ENCODE measurements around the gene ARHGEF4. TPM values are rescaled to one million over a fixed set of nuclear protein-coding genes. Genes with fewer than 3 reads are reported as not detected.

The ARHGEF4 gene
- total RNA-seq, 4 donors from 2014 or later = 23.7 to 51.5 (median 37.1) TPM

DNA sequence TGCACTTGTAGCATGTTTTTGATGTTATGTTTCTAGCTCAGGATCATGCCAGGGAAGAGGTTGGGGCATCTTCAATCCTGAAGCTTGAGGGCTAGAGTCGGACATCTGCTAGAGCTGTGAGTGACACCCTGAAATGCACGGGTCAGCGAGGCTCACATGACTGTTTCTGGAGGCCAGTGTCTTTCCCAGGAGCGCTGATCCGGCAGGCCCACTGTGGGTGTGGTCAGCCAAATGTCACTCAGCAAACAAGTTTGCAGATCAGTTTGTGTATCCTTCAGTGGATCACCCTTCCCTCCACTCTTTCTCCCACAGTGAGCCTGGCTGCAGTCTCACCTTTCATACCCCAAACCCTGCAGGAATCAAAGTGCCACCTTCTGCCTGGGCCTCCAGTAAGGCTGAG lies 23.0 kb upstream of the ARHGEF4 start:
- no peak overlapping the region for H3K4me3 ChIP-seq
- H3K36me3 ChIP-seq = no peaks in the 10 kb centered on the region
- TF ChIP-seq, protein P1, sequence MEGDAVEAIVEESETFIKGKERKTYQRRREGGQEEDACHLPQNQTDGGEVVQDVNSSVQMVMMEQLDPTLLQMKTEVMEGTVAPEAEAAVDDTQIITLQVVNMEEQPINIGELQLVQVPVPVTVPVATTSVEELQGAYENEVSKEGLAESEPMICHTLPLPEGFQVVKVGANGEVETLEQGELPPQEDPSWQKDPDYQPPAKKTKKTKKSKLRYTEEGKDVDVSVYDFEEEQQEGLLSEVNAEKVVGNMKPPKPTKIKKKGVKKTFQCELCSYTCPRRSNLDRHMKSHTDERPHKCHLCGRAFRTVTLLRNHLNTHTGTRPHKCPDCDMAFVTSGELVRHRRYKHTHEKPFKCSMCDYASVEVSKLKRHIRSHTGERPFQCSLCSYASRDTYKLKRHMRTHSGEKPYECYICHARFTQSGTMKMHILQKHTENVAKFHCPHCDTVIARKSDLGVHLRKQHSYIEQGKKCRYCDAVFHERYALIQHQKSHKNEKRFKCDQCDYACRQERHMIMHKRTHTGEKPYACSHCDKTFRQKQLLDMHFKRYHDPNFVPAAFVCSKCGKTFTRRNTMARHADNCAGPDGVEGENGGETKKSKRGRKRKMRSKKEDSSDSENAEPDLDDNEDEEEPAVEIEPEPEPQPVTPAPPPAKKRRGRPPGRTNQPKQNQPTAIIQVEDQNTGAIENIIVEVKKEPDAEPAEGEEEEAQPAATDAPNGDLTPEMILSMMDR (IDR thresholded peaks at IDR 0.05) = no peak
- TF ChIP-seq POLR2AphosphoS5 (IDR thresholded peaks at IDR 0.05) (no peak), EP300 (IDR thresholded peaks at IDR 0.05) (no peak), POLR2A (IDR thresholded peaks at IDR 0.05; ENCODE audit: low read depth) (no peak)
- WGBS = 67% methylated on average over 5 of the region's 5 CpGs
- H3K9me3 ChIP-seq = no peaks in the 10 kb centered on the region
- H3K4me1 ChIP-seq = no peaks in the 10 kb centered on the region
- intact Hi-C loops (cut with DNase I) = no loop called here
- DNase-seq (ENCODE audit: extremely low spot score) = no peak
- no peak overlapping the region for H3K27ac ChIP-seq (replicated peaks in 1 of 4)
- H3K27me3 ChIP-seq = peaks cover 0 to 16% (median 0%) of the 10 kb centered on the region in 4 donors

DNA sequence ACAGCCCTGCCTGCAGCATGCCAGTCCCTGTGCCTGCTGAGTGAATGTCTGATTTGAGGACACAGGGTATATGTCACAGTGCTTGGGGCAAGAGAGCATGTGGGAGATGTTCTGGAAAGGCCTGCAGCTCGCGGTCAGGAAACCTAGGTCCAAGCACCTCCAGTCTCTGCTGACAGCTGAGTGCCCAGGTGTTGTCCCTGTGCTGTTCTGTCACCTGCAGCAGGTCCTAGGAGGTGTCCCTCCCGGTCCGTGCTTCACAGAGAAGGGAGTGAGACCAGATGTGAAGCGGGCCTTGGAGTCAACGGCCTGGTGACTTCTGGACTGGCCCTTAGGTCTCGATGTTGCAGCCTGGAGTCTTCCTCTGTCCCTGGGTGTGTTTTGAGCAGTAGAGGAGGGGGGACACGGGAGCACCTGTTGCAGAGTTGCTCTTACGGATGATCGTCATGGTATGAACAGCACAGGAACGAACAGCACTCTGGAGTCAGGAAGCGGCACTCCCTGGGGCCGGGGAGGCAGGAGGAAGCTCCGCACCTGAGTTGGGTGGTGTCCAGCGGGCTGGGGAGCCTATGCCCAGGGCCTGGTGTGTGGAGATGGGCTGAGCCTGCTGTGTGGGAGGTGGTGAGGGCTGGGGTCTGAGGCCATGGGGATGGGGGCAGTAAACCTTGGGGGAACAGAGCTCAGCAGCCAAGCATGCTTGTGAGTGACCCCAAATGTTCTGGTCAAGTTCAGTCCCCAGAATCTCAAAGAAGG lies 21.6 kb upstream of the ARHGEF4 start:
- WGBS = 94% methylated on average over 15 of the region's 15 CpGs
- Histone ChIP-seq H3K27me3 (peaks cover 0 to 29% (median 0%) of the 10 kb centered on the region in 4 donors), H3K9me3 (no peaks in the 10 kb centered on the region), H3K4me1 (peaks cover 8 to 14% (median 11%) of the 10 kb centered on the region in 4 donors), H3K27ac (replicated peaks in 1 of 4) (no peak overlapping the region), H3K36me3 (no peaks in the 10 kb centered on the region), H3K4me3 (no peak overlapping the region)
- TF ChIP-seq POLR2AphosphoS5 (IDR thresholded peaks at IDR 0.05) (no peak), EP300 (IDR thresholded peaks at IDR 0.05) (no peak), POLR2A (IDR thresholded peaks at IDR 0.05; ENCODE audit: low read depth) (no peak)
- TF ChIP-seq, protein P1 (IDR thresholded peaks at IDR 0.05) = no peak
- no peak for DNase-seq (ENCODE audit: extremely low spot score)
- intact Hi-C loops (cut with DNase I) = no loop called here

DNA sequence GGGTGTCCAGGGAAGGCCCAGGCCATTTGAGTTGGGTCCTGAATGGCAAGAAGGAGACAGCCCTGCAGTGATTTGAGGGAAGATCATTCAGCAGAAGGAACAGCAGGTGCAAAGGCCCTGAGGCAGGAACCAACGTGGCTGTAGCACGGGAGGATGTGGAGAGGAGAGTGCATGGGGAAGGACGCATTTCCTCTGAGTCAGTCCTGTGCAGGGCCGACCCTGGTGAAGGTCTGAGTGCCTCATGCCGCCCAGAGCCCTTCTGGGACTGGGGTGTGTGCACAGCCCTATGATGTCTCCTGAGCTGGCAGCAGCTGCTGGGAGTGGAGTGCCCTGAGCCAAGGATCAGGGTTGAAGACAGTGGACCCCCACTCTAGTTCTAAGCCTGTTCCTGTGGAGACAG lies 17.9 kb upstream of the ARHGEF4 start:
- H3K4me1 ChIP-seq = peaks cover 15 to 30% (median 21%) of the 10 kb centered on the region in 4 donors
- WGBS = 63% methylated on average over 5 of the region's 5 CpGs
- no peaks in the 10 kb centered on the region for H3K9me3 ChIP-seq
- intact Hi-C loops (cut with DNase I) = no loop called here
- TF ChIP-seq EP300 (IDR thresholded peaks at IDR 0.05) (no peak), POLR2AphosphoS5 (IDR thresholded peaks at IDR 0.05) (no peak), POLR2A (IDR thresholded peaks at IDR 0.05; ENCODE audit: low read depth) (no peak)
- TF ChIP-seq, protein P1 (IDR thresholded peaks at IDR 0.05) = no peak
- H3K4me3 ChIP-seq = no peak overlapping the region
- no peak for DNase-seq (ENCODE audit: extremely low spot score)
- H3K27ac ChIP-seq (replicated peaks in 1 of 4) = peak overlapping the region in 2 of 4 donors; percentile 91 to 93
- no peaks in the 10 kb centered on the region for H3K36me3 ChIP-seq
- H3K27me3 ChIP-seq = peaks cover 0 to 32% (median 0%) of the 10 kb centered on the region in 4 donors

DNA sequence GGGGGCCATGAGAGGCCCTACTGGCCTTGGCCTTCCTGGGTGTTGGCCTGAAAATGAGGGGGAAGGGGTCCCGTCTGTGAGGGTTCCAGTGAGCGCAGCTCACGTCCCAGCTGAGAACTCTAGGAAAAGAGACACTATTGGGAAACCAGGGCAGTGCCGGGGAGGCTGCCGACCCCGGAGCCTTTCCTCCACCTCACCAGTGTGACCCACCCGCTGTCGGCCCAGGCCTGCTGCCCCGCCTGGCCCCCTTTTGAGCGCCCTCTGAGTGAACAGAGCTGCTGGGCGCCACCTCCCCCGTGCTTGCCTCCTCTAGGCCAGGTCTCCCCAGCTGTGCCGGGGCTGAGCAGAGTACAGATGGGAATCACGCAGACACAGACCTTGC lies 17.5 kb upstream of the ARHGEF4 start:
- H3K27ac ChIP-seq (replicated peaks in 1 of 4) = peak overlapping the region in 3 of 4 donors; percentile 83 to 93 (median 91)
- no peak for DNase-seq (ENCODE audit: extremely low spot score)
- no peaks in the 10 kb centered on the region for H3K9me3 ChIP-seq
- 86% methylated on average over 13 of the region's 14 CpGs for WGBS
- no peaks in the 10 kb centered on the region for H3K36me3 ChIP-seq
- H3K4me3 ChIP-seq = no peak overlapping the region
- peaks cover 0 to 32% (median 0%) of the 10 kb centered on the region in 4 donors for H3K27me3 ChIP-seq
- peaks cover 15 to 30% (median 22%) of the 10 kb centered on the region in 4 donors for H3K4me1 ChIP-seq
- TF ChIP-seq, protein P1 (IDR thresholded peaks at IDR 0.05) = no peak
- TF ChIP-seq POLR2AphosphoS5 (IDR thresholded peaks at IDR 0.05) (no peak), POLR2A (IDR thresholded peaks at IDR 0.05; ENCODE audit: low read depth) (no peak)
- intact Hi-C loops (cut with DNase I) = no loop called here
